Activated CD4-positive, alpha-beta T cell treated with anti-CD3 and anti-CD28 coated beads, Interleukin-2, amount 50 U/mL, for 1 hour (primary cell): Measurements from ENCODE around the gene ITIH5.
"Not testable (repeated sequence)": the region's sequence is repeated elsewhere in the genome, so short reads cannot be mapped to it uniquely, and the experiment has no call there.

ENCODE experiments used
- DNase-seq: peaks from one replicate; pipeline ENCODE4 v3.0.0-alpha.2; 2020

ITIH5 gene

DNA sequence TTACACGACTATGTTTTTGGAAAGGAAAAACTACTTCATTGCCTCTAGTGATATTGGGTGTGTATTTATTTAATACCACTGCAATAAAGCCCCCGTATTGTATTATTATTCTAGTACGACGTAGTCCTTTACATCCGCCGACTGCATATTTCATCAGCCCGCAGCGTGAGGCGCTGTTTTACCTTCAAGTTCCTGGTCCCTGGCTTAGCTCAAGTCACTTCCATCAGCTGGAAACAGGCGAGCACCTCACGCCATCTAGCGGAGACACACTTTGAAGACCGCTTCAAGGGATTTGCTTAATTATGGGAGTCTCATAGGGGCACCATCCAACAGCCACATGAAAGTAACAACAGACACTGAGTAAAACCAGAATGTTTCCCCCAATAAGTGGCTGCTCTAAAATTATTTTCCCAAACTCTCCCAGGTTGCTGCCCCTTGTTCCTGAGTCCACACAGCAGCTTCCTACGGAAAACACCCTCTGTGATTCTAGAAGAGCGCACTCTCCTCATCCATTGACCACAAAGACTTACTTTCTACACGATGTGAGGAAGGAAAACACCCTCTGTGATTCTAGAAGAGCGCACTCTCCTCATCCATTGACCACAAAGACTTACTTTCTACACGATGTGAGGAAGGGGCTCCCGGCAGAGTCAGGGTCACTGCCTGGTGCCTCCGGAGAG is 20.6 kb upstream of the ITIH5 start:
- DNase-seq = peak; percentile 70

GRCh38 chr10:7686351-7687171 is 19.8 kb upstream of the ITIH5 start:
- DNase-seq = no peak

DNA sequence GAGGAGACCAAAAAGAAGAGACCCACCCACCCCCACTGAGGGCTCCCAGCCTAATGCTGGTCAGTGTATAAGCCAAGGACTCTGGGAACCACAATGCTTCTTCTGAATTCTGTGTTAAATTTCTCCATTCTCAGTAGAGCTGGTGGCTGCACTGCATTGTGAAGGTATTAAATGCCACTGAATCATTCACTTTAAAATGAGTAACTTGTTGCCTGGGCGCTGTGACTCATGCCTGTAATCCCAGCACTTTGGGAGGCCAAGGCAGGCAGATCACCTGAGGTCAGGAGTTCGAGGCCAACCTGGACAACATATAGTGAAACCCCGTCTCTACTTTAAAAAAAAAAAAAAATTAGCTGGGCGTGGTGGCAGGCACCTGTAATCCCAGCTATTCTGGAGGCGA is 13.3 kb upstream of the ITIH5 start:
- not testable (repeated sequence) for DNase-seq

- DNase-seq = no peak
Observed at GRCh38 chr10:7679256-7679655, 12.5 kb upstream of the ITIH5 start.

DNA sequence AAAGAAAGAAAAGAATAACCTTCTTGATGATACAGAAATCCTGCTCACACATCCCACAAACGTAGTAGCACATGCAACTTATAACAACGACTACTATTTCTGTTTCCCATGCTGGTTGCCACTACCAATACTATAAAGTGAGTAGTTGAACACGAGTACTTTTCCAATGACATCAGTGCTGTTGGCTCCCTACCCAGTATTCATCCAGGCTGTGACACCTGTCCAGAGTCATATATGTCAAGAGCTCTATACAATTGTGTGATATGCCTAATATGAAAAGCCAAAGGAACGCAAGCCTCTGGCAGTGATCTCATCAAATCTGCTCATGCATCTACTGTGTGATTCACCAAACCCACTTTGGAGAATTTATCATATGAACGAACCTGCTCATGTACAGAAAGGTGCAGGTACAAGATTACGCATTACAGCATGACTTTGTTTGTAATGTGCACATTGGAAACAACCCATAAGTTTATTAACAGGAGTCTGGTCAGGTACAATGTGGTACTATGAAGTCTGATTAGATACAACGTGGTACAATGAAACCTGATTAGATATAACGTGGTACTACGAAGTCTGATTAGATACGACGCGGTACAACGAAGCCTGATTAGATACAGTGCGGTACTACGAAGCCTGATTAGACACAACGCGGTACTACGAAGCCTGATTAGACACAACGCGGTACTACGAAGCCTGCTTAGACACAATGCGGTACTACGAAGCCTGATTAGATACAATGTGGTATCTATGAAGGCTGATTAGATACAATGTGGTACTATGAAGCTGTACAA is 5.8 kb upstream of the ITIH5 start:
- no peak for DNase-seq

DNA sequence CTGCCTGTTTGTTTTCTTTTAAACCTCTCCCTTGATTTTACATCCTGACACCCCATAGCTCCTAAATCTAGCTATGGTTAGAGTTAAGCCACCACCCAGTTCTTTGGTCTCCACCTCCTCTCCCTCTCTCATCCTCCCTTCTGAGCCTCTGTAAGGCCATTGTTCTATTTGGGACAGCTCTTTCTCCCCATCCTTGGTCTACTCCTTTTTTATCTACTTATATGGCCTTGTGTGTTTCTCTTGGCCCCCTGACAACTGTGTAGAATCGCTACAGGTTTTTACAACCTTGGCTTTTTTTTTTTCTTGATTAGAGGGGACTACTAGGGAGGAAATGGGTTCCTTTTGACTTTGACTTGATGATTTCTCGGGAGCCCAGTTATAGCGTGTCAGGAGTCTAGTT is 3.4 kb upstream of the ITIH5 start:
- no peak for DNase-seq

DNA sequence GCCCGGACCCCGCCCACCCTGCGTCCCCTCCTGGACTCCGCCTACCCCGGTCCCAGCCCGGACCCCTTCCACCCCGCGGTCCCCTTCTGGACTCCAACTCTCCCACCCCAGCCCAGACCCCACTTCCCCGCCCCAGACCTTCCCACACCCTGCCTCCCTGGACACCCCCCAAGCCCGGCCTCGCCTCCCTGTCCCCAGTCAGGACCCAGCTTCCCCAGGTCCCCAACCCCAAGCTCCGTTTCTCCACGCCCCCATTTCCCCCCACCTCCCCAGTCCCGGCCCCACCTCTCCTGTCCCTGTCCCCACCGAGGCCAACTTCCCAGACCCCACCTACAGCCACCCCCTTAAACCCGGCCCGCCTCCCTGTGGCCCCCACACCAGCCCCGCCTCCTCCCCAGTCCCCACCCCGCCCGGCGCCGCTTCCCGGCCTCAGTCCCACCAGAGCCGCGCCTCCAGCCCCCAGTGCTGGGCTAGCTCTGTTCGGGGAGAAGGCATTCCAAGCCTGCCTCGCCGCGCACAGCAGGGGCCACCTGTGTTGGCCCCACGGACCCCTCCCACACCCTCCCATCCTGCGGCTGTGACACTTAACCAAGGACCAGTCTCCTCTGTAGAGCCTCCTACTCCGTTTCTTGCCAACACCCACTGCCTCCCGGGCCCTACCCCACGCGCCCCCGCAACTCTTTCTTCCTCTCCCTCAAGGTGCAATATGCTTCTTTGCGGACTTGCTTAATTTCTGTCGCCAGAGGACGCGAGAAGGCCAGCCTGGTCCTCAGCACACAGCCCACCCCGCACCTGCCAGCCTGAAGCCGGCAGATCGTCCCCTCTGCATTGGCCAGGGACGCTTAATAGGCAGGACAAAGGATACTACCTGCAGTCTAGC is 736 bp upstream of the ITIH5 start:
- DNase-seq = no peak

- DNase-seq = no peak
Observed at GRCh38 chr10:7665767-7666166, 999 bp downstream of the ITIH5 start.

DNA sequence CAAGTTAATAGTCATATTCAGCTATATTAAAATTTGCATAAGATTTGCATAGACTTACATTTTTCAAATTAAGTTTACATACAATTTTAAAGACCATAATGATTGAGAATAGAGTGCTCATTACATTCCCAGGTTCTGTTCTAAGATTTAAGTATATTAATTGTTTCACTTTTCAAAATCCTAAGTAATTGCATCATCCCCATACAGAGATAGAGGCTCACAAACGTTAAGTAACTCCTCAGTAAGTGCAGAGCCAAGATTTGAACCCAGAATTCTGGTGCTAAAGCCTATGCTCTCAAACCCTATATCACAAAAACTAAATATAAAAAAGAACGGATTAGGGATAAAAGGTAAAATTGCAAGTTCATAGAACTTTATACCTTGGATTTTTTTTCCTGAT is 2.1 kb downstream of the ITIH5 start:
- no peak for DNase-seq

- no peak for DNase-seq
Observed at GRCh38 chr10:7662522-7662921, 4.2 kb downstream of the ITIH5 start.

- no peak for DNase-seq
Observed at GRCh38 chr10:7659560-7659959, 7.2 kb downstream of the ITIH5 start.

GRCh38 chr10:7657552-7657951 is 9.2 kb downstream of the ITIH5 start:
- no peak for DNase-seq

GRCh38 chr10:7657079-7657478 is 9.7 kb downstream of the ITIH5 start:
- DNase-seq = not testable (repeated sequence)

- DNase-seq = no peak
Observed at GRCh38 chr10:7651853-7652470, 14.8 kb downstream of the ITIH5 start.

DNA sequence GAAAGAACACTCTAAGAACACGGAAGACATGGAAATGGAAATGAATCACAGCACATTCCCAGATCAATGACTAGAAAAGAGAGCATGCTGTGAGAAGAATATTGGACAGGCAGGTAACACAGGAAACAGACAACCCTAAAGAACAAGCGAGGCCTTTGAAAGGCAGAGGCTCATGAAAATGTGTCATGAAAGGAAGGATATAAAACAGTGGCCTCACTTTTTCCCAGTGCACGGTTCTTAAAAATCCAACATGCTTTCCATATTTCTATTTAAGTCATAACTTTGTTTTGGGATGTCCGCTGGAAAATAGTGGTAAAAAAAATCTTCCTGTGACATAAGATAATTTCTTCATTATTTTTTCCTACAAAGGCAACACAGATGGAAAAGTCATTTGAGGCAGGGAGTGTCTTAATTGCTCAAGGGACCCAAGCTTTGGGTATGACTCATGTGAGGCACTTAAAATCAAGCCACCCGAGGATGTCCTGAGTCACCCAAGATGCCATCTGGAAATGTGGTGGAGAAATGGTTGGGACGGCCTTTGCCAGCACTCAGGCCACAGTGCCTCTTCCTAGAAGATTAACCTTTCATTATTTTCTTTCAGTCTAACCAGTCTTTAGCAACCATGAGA is 17.0 kb downstream of the ITIH5 start:
- no peak for DNase-seq

DNA sequence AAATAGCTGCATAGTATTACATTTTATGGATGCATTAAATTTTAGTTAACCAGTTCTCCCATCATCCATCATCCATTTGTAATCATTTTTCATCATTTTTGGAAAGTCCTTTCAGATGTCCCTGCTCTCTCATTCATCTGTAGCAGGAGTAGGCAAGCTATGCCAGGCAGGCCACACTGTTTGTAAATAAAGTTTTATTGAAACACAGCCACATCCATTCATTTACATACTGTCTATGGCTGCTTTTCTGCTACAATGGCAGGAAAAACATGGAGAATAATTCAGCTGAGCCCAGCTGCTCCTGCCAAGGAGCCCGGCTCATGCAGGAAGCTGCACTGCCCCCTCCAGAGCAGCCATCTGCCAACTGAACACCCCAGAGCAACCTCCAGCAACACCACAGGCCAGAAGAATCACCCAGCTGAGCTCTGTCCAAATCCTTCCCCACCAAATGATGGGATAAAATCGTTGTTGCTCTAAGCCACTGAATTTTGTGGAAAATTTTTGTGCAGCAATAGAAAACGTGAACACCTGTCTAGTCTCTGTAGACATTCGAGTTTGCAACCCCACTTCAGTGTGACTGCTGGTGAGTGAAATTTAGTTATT is 19.6 kb downstream of the ITIH5 start:
- no peak for DNase-seq

DNA sequence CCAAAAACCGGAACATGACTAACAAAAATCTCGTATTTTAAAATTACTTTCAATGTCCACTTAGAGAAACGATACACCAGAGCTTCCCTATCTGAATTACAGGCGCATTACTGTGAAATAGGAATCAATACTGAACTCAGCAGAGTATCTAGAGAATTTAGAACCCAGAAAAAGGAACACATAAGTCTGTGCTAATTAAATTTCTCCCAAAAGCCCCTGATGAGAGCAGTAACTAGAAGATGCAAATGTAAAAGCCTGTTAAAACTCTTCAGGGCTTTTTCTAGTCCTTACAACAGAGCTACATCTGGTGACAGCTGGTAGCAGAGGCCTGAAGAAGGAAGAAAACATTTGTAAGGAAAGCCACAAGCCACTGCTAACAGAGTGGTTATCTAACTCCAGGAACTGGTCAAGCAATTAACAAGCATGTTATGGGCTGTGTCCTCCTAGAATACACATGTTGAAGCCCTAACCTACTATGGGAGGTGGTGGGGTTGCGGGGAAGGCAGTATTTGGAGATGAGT is 24.2 kb downstream of the ITIH5 start:
- DNase-seq = no peak

GRCh38 chr10:7635408-7636125 is 31.2 kb downstream of the ITIH5 start:
- no peak for DNase-seq

GRCh38 chr10:7634142-7634894 is 32.4 kb downstream of the ITIH5 start:
- no peak for DNase-seq

DNA sequence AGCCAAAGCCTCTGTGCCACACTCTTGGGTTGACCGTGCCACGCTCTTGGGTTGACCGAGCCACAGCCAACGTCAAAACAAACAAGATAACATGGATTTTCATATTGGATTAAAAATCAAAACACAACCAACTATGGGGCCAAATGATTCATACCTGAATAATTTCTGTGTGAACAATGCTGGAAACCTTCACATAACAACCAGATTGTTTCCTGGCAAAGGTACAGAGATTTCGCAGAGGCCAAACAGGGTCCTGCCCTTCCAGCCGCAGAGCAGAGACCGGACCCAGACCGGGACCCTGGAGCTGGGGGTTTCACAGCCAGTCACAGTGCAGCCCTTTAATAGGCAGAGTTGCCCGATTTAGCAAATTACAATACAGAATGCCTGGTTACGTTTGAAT is 40.5 kb downstream of the ITIH5 start:
- DNase-seq = no peak
